Fibroblast of mammary gland (primary cell): ENCODE data around the gene CBX3.
"Not testable (repeated sequence)": the region's sequence is repeated elsewhere in the genome, so short reads cannot be mapped to it uniquely, and the experiment has no call there.

Experiments used
- DNase-seq: peaks from one replicate; pipeline ENCODE4 v3.0.0-alpha.2; 2010; ENCODE audit warnings: low read depth
- H3K4me3 ChIP-seq: 2 replicates; pipeline ENCODE4 v1.5.1; 2011; ENCODE audit warnings: low read depth, mild to moderate bottlenecking, low read length, moderate library complexity; ENCODE audit not compliant: control insufficient read depth
- TF ChIP-seq, protein P1 (sequence below): conservative IDR thresholded peaks from 2 replicates; pipeline ENCODE4 v1.5.1; 2011; ENCODE audit warnings: low read depth, low read length, inconsistent platforms; ENCODE audit not compliant: control insufficient read depth, insufficient read depth

CBX3 gene

DNA sequence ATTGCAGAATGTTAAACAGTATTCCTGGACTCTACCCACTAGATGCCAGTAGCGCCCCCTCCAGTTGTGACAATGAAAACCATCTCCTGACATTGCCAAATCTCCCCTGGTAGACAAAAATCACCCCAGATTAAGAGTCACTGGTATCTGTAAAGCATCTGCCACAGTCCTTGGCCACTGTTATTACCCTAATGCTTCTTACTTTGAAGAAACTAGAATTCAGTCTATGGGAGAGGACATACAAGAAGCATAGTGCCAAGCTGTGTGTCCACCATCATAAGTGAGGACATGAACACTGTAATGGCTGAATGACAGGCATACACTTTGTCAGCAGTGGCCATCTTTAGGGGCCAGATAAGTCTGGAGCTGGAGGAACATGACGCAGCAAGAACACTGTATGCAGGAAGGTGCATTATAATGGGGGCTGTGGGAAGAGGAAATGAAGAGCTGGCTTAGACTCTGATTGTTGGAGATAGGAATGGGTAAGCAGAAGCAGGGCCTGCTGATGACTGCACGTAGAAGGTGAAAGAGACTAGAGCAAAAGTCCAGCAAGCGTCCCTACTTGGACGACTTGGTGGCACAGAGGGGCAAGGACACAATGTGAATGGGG, 32.5 kb downstream of the CBX3 start:
- no peak overlapping the region for H3K4me3 ChIP-seq
- no peak for DNase-seq
- TF ChIP-seq, protein P1, sequence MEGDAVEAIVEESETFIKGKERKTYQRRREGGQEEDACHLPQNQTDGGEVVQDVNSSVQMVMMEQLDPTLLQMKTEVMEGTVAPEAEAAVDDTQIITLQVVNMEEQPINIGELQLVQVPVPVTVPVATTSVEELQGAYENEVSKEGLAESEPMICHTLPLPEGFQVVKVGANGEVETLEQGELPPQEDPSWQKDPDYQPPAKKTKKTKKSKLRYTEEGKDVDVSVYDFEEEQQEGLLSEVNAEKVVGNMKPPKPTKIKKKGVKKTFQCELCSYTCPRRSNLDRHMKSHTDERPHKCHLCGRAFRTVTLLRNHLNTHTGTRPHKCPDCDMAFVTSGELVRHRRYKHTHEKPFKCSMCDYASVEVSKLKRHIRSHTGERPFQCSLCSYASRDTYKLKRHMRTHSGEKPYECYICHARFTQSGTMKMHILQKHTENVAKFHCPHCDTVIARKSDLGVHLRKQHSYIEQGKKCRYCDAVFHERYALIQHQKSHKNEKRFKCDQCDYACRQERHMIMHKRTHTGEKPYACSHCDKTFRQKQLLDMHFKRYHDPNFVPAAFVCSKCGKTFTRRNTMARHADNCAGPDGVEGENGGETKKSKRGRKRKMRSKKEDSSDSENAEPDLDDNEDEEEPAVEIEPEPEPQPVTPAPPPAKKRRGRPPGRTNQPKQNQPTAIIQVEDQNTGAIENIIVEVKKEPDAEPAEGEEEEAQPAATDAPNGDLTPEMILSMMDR, result no peak

DNA sequence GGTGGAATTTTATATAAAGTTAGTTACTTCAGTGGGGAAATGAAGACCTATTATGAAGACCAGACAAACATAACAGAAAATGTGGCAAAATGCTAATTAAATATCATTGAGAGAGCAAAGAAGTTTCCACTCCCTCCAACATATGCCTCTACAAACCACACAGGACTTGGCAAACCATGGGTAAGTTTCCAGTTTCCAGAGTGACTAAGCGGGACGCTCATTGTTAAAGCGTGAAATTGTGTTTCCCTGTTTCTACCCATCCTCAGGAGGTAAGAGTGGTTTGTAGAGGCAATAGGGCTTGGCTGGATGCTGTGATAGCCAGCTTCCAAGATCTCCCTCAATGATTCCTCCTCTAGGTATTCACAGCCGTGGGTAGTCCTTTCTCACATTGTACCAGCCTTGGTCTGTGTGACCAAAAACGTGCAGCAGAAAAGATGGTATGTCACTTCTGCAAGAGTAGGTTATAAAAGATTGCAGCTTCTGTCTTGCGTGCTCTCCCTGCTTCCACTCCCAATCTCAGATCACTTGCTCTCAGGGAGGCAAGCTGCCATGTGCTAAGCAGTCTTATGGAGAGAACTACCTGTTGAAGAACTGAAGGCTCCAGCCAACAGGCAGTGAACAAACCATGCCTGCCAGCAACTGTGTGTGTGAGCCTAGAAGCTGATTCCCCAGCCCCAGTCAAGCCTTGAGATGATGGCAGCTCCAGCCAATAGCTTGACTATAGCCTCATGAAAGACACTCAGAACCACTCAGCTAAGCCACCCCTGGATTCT, 35.7 kb downstream of the CBX3 start:
- TF ChIP-seq, protein P1, result no peak
- H3K4me3 ChIP-seq, result no peak overlapping the region
- DNase-seq, result peak; percentile 27

DNA sequence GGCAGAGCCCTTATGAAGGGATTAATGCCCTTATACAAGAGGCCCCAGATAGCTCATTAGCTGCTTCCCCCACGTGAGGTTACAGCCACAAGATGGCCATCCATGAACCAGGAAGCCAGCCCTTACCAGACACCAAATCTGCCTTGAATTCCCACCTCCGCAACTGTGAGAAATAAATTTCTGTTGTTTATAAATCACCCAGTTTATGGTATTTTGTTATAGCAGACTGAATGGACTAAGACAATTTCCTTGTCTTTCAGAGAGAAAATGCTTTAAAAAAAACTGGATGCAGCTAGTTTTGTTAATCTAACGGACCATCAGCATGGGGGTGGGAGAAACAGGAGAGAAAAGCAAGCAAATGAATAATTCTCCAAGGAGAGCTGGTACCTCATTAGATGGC, 36.5 kb downstream of the CBX3 start:
- TF ChIP-seq, protein P1, result no peak
- no peak overlapping the region for H3K4me3 ChIP-seq
- DNase-seq, result no peak

- no peak overlapping the region for H3K4me3 ChIP-seq
- TF ChIP-seq, protein P1, result no peak
Observed at GRCh38 chr7:26245150-26245549, 43.6 kb downstream of the CBX3 start.

DNA sequence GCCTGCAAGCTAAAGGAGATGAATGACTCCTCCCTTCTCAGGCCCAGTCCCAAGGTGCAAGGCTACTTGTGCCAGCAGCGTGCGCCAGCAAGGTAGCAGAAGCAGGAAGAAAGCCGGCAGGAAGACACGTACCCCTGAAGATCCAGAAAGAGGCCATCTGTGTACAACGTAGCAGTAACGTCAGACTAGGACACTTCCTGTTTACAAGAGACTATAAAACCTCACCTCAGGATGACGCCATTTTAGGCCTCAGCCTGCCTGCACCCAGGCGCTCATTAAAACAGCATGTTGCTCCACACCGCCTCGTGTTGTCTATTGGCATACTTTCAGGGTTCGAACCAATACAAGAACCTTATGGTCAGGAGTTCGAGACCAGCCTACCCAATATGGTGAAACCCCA, 48.7 kb downstream of the CBX3 start:
- H3K4me3 ChIP-seq, result no peak overlapping the region
- TF ChIP-seq, protein P1, result no peak
- no peak for DNase-seq

More at GRCh38 chr7:26245150-26245549, 43.6 kb downstream of the CBX3 start:
- DNase-seq, result no peak

- not testable (repeated sequence) for H3K4me3 ChIP-seq, DNase-seq
Observed at GRCh38 chr7:26261866-26262265, 60.3 kb downstream of the CBX3 start.
